GM12873 (cell line): Measurements from ENCODE around the gene VLDLR.

Experiments used
- CTCF ChIP-seq: IDR thresholded peaks from 2 replicates; pipeline ENCODE4 v1.5.1; 2012; ENCODE audit warnings: low read depth, mild to moderate bottlenecking, moderate library complexity, low read length, control low read depth; ENCODE audit not compliant: insufficient read depth; ENCODE audit errors: missing control alignments

VLDLR gene

GRCh38 chr9:2608276-2608675, 13.3 kb upstream of the VLDLR start:
- TF ChIP-seq CTCF: no peak

GRCh38 chr9:2610985-2611384, 10.6 kb upstream of the VLDLR start:
- TF ChIP-seq CTCF: no peak

- TF ChIP-seq CTCF: no peak
Observed at GRCh38 chr9:2611961-2612360, 9.6 kb upstream of the VLDLR start.

GRCh38 chr9:2613730-2614271, 7.8 kb upstream of the VLDLR start:
- TF ChIP-seq CTCF: no peak

- TF ChIP-seq CTCF: no peak
Observed at GRCh38 chr9:2615497-2615896, 6.1 kb upstream of the VLDLR start.

GRCh38 chr9:2616692-2617377, 4.8 kb upstream of the VLDLR start:
- no peak for TF ChIP-seq CTCF

- no peak for TF ChIP-seq CTCF
Observed at GRCh38 chr9:2618289-2618688, 3.3 kb upstream of the VLDLR start.
